ENCODE data around the gene DYNLT1. TPM values are rescaled to one million over a fixed set of nuclear protein-coding genes. Genes with fewer than 3 reads are reported as not detected.
"Not testable (repeated sequence)": the region's sequence is repeated elsewhere in the genome, so short reads cannot be mapped to it uniquely, and the experiment has no call there.

Gene DYNLT1
- total RNA-seq, 1 donor from 2014 or later: 62.8 TPM

DNA sequence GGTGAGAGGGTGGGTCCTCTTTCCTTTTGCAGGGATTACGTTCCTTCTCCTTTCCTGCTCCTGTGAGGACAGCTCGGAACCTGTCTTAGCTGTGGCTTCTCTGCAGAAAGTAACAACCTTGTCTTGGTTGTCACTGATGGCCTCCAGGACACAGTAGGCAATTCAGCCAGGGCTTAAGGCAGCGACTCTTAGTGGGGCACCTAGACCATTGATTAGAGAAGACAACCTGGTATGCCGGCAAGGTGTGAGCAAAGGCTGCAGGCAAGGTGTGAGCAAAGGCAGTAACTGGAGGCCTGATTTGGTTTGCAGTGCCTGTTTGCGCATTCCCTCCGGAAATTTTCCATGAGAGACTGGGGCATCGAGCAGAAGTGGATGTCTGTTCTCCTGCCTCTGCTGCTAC, 37.6 kb downstream of the DYNLT1 start:
- DNase-seq (ENCODE audit: low spot score in 2 of 2): no peak
- FAIRE-seq: no peak

DNA sequence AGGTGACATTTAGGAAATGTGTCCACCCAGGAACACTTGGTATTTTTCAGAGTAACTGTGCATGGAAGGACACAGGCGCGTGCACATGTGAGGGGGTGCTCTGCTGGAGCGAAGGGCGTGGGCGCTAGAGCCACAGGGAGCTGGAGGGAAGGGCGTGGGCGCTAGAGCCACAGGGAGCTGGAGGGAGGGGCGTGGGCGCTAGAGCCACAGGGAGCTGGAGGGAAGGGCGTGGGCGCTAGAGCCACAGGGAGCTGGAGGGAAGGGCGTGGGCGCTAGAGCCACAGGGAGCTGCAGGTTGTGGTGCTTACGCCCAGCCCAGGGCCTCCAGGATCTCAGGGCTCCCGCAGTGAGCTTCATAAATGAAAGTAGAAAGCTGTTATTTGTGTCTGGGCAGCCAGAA, 38.5 kb downstream of the DYNLT1 start:
- DNase-seq (ENCODE audit: low spot score in 2 of 2); FAIRE-seq: not testable (repeated sequence)

DNA sequence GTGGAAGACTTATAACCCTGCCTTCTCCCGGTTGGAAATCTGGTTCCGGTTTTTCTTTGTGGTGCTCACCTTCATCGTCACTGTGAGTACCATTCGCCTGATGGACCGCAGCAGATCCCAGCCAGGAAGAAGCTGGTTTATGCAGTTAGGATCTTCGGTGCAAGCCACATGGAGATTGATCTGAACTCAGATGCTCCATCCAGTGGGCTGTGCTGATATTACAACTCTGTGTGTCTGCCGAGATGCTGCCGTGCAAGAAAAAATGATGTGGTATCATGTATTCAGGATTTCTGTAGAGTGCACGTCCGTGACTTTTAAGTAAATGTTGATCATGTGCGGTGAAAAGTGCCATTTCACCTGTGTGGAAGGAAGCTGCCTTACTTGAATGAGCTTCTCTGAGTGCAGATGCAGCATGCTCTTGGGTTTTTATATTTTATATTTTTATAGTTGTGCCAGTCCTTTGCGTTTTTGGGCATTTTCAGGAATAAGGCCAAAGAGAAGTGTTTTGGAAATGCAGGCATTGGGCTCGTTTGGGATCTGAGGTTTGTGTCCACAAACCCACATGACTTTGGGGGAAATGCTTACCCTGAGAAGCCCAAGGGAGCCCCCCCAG, 39.2 kb downstream of the DYNLT1 start:
- peak; percentile 56 to 60 for DNase-seq (ENCODE audit: low spot score in 2 of 2)
- FAIRE-seq: no peak

DNA sequence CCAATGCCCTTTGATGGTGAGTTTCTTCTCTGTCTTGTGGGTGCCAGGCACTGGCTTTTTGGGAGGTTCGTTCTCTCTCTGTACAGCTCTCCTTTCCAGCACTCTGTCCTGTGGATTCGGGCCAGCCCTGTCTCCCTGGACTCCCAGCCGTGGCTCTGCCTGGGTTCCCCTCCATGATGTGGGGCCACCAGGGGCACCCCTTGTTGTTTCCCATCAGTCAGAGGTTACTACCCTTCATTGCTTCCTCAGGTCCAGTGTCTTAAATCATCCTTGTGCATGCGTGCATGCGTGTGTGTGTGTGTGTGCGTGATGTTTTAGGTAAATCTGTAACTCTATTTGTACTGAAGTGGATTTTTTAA, 40.5 kb downstream of the DYNLT1 start:
- DNase-seq (ENCODE audit: low spot score in 2 of 2) (no peak), FAIRE-seq (no peak)

DNA sequence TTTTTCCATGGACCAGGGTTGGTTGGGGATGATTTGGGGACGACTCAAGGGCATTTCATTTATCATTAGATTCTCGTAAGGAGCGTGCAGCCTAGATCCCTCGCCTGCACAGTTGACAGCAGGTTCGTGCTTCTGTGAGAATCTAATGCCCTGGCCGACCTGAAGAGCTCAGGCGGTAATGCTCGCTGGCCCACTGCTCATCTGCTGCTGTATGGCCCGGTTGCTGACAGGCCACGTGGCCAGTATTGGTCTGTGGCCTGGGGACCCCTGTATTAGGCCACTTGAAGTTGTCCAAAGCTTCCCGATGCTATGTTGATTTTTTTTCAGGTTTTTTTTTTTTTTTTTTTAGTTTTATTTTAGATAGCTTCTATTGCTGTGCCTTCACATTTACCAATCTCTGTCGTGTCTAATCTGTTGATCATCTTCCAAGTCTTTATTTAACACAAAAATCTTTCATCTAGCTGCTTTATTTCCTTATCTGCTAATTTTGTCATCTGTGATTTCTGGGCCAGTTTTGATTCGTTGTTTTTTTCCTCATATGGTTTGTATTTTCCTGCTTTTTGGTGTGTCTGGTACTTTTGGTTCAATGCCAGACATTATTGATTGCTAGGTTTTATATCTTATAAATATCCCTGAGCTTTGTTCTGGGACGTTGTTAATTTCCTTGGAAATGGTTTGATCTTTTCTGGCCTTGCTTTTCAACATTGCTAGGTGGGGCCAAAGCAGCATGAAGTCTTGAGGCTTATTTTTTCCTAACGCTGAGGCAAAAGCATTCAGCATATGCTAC, 41.1 kb downstream of the DYNLT1 start:
- no peak for DNase-seq (ENCODE audit: low spot score in 2 of 2)
- no peak for FAIRE-seq

DNA sequence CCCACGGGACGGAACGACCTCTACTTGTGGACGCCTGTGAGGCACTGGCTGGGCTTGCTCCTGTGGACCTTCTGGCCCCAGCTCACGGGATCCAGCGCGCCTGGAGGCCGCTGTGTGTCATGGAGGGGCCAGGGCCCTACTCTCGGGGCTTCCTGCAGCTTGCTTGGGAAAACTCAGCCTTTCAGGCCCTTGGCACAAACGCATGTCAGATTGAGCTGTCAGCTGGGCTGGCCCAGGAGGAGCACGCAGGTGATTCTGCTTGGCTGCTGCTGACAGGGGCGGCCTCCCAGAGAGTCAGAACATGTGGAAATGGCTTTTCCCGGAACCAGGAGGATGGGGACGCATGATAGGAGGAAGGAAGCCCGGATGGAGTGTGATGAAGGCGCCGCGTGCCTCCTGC, 44.9 kb downstream of the DYNLT1 start:
- DNase-seq (ENCODE audit: low spot score in 2 of 2): no peak
- no peak for FAIRE-seq

DNA sequence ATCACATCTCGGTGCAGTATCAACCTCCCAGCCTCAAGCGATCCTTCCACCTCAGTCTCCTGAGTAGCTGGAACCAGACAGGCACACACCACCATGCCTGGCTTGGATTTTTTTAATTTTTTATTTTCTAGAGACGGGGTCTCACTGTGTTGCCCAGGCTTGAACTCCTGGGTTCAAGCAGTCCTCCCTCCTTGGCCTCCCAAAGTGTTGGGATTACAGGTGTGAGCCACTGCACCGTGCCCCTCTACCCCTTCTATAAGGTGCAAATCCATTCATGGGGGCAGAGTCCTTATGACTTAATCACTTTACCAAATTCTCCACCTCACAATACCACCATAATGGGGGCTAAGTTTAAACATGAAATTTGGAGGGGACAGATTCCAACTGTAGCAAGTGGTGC, 47.0 kb downstream of the DYNLT1 start:
- DNase-seq (ENCODE audit: low spot score in 2 of 2) (no peak), FAIRE-seq (no peak)

DNA sequence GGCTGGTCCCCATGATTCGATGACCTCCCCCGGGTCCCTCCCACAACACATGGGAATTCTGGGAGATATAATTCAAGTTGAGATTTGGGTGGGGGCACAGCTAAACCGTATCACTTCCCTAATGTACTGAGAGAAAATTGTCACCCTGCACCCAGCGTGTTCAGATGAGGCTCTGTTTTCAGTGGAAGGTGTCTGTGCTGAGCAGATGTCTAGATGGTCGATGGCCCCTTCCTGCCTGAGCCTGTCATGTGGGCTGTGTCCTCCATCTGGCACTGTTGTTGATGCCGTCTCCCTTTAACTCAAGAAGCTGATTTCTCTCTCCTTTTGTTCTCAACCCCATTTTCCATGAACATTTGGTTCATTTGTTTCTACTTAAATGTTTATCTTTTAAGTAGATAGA, 47.7 kb downstream of the DYNLT1 start:
- no peak for FAIRE-seq
- DNase-seq (ENCODE audit: low spot score in 2 of 2): no peak

DNA sequence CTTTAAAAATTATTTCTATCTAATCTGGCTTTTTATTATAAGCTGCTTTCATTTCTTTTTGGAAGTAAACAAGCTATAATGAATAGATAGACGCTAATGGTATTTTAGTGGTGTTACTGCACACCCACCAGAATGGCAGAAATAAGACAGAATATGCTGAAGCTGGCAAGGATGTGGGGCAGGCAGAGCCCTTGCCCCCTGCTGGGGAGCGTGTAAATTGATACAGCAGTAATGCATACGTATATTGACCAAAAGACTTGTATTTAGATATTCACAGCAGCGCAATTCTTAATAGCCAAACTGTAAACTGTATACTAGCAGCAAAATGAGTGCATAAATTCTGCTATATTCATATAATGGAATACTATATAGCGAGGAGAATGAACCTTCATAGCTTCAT, 49.3 kb downstream of the DYNLT1 start:
- no peak for FAIRE-seq

DNA sequence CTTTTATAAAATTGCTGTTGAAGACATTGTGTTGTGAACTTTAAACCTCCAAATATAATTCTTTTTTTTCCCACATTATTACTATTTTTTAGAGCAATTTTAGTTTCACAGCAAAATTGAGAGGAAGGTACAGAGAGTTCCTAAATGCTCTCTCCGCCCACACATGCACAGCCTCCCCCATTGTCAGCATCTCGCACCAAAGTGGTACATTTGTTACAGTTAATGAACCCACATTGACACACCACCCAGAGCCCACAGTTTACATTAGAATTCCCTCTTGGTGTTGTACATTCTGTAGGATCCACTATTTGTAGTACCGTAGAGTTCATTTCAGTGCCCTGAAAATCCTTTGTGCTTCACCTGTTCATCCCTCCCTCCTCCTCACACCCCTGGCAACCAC, 50.9 kb downstream of the DYNLT1 start:
- FAIRE-seq (no peak), DNase-seq (ENCODE audit: low spot score in 2 of 2) (no peak)

More for the DNA sequence above, 49.3 kb downstream of the DYNLT1 start:
- no peak for DNase-seq (ENCODE audit: low spot score in 2 of 2)

DNA sequence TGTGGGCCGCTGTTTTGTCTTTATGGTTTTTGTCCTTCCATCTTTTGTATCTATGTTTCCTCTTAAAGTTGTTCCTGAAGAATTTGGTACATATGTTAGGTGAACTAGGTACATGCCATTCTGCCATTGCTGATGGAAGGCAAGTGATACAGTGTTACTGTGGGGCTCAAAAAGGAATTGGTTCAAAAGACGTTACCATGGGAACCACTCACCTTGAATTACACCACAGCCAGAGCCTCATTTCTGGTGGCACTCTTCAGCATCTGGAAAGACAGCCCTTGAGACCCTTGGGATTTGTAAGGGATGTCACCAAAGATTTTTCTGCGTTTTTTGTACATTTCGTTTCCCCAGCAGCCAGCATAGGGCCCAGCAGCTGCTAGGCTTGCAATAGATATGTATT, 52.7 kb downstream of the DYNLT1 start:
- no peak for FAIRE-seq
- DNase-seq (ENCODE audit: low spot score in 2 of 2): no peak

DNA sequence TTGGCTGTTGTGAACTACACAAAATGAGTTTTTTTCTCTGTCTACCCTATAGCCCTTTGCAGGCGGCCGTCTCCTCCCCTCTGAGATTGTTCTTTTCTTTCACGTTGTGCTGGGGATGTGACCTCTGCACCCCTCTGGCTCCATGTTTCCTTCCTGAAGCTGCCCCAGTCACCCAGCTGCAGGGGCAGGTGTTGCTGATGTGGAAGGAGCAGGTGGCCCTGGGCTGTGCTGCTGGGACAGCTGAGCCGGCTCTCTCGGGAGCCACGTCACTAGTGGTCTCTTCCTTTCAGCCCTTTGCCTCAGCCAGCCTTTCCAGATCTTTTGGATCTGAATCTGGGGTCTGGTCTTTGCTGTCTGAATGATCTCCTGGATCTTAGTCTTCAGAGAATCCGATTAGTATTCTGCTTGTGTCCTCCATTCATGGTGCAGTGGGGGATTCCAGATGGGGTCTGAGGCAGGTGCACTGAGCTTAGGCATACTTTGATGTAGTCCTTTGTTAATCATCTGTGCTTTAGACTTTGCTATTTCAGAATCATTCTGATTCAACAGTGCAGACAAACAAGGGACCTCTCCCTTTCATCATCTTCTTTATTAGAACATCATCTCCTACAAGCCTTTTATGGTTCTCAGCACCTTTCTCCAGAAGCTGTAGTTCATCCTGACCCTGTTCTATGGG, 53.3 kb downstream of the DYNLT1 start:
- DNase-seq (ENCODE audit: low spot score in 2 of 2) (no peak), FAIRE-seq (no peak)

DNA sequence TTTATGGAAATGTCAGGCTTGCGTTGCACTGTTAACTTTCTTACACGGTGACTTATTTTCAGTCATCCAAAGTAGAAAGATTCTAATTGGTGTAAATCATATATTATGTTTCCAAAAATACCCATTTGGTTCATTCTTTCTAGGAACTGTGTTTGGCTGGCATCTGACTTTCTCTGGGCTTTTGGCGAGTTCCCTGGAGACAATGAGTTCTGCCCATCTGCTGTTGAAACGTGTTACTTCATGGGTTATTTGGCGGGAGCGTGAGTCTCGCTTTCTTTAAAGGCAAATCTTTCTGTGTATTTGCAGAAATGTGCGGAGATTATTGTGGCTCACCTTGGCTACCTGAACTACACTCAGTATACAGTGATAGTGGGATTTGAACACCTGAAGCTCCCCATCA, 55.2 kb downstream of the DYNLT1 start:
- DNase-seq (ENCODE audit: low spot score in 2 of 2): no peak
- no peak for FAIRE-seq

DNA sequence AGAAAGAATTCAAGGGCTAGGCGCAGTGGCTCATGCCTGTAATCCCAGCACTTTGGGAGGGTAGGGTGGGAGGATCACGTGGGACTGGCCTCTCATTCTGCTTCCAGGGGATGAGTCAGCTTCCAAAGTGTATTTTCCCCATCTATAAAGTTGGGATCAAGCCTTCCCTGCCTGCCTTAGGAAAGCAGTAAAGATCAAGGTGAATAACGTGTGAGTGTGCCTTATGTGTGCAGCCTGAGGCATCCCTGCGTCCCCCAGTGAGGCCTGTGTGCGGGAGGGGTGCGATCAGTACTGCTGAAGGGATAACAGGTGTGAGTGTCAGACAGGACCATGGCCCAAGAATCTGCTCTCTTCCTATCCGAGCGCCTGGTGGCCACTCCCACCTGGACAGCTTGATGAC, 57.9 kb downstream of the DYNLT1 start:
- DNase-seq (ENCODE audit: low spot score in 2 of 2) (no peak), FAIRE-seq (no peak)

Small RNAs within 50 kb of the gene (small RNA-seq; reads per million reads assigned to genes)
- gene MIR7161: not detected

Other genes starting within 250 kb of the DYNLT1 start
- 64.0 TPM for gene TMEM181, start 84.7 kb downstream of the DYNLT1 start, total RNA-seq
- gene SYTL3, start 5.3 kb upstream of the DYNLT1 start, total RNA-seq: 2.0 TPM
- 114 TPM for gene EZR, start 174.6 kb upstream of the DYNLT1 start, total RNA-seq